ENCODE results near the gene KLHL42.
"Not testable (repeated sequence)": the region's sequence is repeated elsewhere in the genome, so short reads cannot be mapped to it uniquely, and the experiment has no call there.

KLHL42 gene

DNA sequence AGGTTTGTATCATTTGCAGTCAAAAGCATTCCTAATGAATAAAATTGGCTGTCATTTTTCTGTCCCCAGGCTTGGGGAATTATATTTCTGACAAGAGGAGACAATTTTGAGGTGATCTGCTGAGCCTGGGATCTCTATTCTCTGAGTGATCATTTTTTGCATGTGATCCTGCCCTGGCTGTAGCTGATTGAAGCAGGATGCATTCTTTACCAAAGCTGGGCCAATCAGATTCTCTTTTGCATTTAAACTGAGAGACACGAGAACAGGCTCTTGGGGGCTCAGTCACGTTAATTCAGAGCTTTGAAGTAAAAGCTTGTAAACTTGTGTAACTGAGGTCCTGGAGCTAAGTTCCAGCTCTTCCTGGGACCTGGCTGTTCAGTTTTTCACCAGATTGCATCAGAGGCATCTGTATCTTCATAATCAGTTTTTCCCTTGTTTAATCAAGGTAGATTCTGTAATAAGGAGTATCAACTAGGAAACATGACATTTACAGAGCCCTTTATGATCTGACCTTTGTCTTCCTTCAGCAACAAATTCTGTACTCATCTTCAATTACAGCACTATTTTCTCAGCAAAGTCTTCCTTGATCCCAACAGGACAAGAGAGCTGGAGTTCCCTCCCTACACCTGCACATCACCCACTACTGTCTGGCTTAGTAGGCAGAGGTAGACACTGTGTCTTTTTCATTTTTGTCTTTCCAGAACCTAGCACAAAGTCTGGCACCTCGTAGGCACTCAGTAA lies 35.0 kb downstream of the KLHL42 start:
- DNase-seq: no peak

DNA sequence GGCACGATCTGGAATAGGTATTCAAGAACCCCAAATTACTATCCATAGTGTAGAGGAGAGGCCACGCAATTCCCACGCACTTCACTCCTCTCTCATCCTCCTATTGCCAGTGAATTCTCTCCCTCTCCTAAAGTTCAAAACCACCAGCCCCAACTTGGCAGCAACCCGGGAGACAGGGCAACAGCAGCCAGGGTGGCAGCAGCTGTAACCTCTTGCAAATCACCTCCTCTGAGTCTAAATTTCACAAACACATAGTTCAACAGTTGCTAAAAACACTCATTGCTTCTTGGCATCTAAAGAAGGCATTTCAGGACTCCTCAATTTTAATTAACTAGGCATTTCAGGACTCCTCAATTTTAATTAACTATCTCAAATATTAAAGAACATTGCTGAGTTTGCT lies 37.7 kb downstream of the KLHL42 start:
- DNase-seq: no peak

DNA sequence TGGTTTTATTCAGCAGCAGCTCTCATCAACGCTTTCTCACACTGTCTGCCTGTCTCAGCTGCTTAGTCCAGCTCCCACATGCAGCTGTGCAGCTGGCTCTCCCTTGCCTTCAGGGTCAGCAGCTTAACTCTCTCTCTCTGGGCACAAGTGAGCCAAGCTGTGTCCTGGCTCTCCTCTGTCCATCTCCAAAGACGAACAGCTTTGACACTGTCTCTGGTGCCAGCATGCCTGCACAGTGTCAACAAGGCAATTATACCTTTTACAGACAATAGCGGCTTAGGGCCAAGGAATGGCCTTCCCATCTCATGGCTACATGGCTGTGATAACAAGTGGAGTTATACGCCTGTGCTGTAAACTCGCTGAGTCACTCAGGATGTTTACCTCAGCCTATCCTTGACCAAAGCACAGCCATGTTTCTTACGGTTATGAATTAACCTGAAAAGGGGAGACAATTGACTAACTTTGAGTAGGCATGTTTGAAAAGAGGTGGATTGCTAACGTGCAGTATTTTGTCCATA lies 38.4 kb downstream of the KLHL42 start:
- DNase-seq: no peak

DNA sequence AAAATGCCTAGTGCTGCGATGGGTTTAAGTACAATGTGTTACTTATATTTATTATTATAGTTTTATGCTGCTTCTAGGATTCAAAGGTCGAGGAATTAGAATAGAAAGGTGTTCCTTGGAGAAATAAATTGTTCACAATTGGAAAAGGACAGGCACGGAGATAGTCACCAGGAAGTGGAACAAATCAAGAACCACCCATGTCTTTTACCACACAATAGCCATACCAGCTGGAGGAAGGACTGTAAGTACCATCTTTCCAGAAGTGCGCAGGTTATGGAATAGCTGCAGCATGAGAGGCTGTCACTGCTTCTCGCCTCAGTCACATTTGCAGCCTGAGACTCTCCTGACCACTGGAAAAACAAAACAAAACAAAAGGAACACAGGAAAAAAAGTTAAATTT lies 40.5 kb downstream of the KLHL42 start:
- no peak for DNase-seq

DNA sequence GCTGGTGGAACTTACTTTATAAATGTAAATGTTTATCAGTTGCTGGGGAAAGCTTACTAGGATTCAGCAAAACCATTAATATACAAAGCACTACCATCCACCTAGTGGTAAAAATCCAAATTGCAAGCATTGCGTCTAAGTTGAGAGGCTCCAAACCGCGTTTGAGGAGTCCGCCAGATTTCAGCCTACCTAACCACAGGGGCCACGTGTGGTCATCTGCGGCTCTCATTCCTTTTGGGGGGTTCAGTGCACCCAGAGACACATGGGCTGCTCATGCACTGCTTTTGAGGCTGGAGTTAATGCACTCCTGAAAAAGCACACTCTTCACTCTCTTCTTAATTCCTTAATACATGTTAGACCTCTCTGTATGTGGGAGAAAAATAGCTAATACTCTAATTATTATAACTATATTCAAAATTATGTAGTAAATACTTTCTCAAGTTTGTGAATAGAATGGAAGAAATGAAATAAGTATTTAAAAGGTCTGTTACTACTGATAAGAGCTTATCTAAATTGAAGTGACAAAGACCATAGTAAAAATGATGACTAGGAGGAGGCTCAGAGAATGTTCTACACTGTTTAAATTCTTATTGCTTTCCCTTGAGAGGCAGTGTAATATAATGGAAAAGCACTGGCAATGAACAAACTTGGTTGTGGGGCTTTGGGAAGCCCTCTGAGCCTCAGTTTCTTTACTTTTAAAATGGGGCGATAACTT lies 41.4 kb downstream of the KLHL42 start:
- DNase-seq: peak in 6 of 51 donors; percentile 1 to 40 (median 10)

DNA sequence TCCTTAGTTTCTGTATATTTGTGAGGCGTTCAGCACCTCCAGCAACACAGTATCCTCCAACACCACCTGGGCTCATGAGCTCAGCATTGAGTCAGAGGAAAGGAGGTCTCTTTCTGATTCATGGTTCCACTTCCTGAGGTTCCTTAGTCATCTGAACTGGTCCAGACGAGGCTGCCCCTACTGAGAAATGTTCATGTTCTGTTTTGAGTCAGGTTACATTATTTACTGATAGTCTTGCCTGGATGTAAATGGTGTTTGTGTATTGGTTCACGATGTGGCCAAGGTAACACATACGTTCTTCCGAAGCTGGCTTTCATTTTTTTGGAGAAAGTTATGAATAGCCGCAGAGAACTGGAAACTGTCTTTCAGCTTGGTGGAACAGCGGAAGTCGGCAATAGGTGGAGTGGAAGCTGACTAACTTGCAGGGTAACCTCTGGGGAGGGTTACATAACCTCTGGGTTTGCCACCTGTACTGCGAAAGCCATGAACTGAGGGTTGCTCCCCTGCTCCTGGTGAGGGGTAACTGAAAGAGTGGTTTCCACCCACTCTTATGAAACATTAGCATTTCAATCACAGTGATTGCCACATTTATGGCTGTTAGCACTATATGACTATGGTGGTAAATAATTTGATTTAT lies 42.2 kb downstream of the KLHL42 start:
- DNase-seq: no peak

DNA sequence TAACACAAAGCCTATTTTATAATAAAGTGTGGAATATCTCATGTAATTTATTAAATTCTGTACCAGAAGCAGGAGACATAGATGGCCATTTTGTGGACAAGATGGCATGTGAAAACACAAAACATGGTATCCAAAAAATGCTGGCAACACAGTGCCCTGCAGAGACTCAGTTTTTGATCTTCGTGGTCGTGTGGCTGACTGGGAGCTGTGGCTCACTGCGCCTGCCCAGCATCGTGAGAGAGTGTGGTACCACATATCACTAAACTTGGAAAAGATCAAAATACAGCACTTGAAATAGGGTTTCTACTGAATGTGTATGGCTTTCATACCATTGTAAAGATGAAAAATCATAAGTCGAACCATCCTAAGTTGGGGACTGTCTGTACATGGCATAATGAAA lies 43.0 kb downstream of the KLHL42 start:
- no peak for DNase-seq

DNA sequence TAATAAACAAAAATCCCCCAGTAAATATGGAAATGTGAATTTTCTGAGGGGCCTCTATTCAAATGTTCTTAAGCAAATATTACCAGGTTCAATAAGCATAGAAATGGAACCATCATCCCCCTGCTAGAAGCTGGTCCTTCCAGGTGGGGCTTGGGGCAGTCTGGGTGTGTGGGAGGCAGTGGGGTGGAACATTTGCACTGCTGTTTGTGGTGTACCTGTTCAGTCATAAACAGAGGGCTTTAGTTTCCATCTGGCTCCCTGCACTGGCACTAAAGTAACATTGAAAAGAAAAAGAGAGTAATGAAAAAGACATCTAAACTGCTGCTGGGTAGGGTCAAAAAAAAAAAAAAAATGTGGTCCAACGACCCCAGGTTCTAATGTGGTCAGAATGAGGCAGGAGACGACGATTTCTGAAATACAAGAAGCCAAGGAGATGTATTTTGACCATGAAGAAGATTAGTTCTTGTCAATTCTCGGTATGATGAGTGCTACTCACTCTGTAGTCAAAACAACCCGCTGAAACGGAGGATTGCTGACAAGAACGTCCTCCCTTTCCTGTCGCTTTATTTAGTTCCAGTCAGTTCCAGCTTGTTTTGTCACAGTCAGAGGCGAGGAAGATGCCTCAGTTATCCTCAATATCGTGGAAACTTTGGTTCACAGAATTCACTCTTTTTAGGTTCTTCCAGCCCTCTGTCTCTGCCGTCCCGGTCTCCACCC lies 44.3 kb downstream of the KLHL42 start:
- DNase-seq: no peak

DNA sequence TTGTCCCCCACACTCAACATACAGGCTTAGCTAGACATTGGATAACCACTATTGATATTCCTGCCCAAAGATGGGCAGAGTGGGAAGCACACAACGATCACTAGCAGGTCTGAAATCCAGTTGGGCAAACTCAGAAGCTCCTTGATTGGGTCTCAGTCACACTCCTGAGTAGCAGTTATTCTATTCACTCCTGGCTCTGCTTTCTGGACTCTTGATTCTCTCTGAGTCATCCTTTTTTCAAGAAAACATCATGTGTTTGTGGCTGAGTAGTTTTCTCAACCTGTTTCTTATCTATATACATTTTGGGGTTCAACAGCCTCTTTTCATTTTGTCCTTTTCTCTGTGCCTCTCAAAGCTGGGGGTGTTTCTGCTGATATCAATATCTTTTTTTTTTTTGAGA lies 46.0 kb downstream of the KLHL42 start:
- no peak for DNase-seq

DNA sequence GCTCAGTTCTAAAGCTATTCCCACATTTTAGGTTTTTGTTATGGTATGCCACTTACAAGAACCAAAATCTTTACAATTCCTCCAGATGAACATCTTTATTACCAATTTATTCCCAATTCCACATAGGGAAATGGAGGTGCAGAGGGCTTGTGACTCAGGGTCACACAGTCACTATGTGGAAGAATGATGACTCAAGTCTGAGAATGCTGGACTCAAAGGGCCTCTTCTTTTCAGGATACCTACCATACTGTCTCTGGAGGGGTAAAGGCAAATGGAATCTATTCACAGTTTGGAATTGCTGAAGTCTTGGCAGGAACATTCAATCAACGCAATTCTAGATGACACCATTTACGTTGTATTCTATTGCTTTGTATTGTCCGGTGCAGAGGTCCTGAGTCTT lies 48.2 kb downstream of the KLHL42 start:
- DNase-seq: no peak

DNA sequence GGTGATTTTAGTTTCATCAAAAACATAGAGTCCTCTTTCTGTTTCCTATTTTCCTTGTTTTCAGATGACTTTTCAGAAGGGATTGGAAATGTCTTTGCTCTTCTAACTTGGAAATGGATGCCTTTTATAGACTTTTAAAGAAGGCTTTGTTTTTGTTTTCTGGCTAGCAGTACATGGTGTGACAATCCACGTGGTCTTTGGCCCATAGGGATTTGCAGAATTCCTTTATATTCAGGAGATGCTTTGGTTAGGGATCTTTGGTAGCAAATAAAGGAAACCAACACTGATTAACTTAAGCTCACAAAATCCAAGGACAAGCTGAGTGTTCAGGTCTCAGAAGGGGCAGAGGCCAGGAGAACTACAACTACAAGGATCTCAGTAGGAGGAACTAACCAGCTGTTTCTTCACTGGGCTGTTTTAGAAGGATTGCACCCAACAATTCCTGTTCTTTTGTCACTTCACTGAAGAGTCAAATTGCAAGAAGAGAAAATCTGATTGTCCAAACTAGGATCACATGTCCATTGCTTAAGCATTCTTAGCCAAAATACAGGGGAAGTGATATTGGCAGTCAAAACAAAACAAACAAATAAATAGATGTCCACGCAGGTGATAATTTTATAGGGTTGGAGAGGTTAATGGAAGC lies 58.6 kb downstream of the KLHL42 start:
- no peak for DNase-seq

DNA sequence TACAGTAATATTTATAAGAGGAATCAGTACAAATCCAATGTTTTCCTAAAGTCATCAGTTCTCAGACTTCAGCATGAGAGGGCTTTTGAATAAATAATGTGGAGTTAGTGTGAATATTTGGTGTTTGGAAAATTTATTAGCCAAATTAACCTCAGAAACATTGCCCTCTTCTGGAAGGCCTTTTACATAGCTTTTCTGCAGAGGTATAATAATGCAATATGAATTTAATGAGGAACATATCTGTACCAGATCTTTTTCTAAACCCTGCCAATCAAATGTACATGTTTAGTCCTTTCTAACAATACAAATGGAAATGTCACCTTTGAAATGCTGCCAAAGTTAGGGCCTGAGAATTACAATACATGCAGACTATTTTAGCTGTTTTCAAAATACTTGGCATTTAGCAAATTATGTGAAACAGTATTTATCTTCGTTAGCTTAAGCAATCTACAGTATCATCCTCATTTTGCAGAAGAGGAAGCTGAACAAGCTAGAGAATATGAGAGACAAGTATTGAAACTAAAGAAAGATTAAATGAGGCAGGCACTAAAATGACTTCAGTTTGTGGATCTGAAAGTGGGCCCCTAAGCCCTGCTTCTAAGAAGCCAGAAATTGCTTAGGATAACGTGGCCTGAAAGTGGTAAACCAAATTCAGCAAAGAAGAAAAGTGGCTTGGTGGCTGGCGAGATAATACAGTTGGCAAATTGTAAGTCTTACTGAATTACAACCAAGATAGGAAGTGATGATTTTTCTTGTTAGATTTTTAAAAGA lies 60.4 kb downstream of the KLHL42 start:
- DNase-seq: no peak

DNA sequence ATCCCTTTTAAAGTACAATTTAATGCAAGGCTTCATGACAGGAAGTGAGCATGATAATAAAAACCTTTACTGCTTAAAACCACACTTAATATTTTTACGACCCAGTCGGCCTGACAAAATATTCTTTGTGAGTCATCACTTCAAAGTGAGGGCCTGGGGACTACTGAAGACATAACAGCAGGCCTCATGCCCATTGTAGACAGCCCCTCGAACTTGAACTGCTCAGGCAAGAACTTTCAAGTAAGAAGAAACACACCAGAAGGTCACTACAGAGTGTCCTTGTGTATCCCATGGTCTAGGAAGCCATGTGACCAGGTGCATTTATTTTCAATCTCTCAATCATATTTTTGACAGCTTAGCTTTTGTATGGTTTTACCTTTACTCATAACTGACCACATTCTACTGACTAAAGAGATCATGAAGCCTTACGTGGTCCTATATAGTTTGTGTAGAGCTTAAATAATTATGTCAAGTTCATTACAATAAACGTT lies 61.4 kb downstream of the KLHL42 start:
- no peak for DNase-seq

DNA sequence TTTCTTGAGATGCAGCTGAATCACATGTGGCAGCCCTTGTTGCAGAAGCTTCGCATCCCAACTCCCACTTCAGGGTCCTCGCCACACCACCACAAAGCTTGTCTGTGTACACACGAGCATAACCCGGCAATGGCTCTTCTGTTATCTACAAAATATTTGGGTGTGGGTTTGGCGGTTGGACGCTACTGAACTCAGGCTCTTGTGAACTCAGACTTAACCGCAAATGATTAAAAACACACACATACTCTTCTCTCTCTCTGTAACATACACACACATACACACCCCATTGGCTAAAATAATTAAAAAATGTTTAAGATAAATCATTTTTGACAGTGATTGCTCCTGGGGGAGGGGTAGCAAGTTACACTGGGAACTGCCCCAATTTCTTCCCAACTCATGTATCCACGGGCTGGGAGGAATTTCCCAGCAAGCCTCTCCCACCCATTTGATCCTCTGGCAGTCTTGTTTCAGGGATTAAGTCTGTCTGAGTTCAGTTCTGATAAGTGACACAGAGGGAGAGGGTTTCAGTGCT lies 63.7 kb downstream of the KLHL42 start:
- no peak for DNase-seq

DNA sequence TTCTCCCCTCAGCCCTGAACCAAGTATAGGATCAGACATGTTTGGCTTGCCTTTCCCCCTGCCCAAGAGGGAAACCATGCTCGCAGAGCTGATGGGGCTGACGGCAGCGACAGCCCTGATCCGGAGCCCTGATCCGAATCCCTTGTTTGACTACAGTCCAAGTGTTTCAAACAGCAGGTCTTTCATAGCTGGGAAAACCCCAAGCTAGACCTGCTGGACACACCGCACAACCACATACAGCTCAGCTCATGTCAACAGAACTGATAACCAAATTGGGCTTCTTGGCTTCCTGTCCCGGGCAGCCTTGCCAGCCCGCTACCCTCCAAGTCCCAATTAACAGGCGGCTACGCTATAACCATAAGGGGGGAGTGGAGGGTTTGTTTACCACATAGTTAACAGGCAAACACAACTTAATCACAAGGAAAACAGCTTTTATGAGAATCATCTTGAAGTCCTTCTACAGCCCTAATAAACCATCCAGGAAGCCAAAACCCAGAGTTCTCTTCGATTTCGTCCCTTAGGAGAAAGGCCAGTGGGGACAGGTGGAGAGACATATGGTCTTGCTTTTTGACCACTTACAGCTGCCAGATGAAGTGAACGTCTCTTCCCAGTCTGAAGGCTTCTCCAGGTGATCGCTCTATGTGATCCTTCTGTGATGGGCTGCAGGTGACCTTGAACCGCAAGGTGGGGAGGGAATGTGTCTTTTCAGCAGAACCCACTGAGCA lies 64.5 kb downstream of the KLHL42 start:
- no peak for DNase-seq

DNA sequence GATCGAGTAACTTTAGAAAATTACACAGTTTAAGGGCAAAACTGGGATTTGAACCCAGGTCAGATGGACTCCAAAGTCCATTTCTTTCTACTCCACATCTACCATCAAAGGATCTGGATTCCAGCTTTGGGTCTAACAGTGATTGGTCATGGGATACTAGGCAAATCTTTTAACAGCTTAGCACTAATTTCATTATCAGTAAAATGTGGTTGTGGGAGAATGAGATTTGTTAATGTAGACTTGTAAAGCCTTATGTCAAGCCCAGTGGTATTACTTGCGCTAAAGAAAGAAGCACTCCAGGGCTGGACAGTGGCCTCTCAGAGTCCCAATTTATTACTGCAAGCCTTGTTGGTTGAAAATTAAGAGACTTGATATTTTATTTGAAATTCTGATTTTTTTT lies 65.2 kb downstream of the KLHL42 start:
- no peak for DNase-seq

DNA sequence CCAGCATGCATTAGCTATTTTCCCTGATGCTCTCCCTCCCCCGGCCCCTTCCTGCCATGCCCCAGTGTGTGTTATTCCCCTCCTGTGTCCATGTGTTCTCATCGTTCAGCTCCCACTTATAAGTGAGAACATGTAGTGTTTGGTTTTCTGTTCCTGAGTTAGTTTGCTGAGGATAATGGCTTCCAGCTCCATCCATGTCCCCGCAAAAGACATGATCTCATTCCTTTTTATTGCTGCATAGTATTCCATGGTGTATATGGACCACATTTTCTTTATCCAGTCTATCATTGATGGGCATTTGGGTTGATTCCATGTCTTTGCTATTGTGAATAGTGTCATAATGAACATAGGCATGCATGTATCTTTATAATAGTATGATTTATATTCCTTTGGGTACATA lies 65.7 kb downstream of the KLHL42 start:
- not testable (repeated sequence) for DNase-seq

DNA sequence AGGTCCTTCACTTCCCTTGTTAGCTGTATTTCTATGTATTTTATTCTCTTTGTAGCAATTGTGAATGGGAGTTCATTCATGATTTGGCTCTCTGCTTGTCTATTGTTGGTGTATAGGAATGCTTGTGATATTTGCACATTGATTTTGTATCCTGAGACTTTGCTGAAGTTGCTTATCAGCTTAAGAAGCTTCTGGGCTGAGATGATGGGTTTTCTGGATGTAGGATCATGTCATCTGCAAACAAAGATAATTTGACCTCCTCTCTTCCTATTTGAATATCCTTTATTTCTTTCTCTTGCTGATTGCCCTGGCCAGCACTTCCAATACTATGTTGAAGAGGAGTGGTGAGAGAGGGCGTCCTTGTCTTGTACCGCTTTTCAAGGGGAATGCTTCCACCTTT lies 67.3 kb downstream of the KLHL42 start:
- DNase-seq: not testable (repeated sequence)

DNA sequence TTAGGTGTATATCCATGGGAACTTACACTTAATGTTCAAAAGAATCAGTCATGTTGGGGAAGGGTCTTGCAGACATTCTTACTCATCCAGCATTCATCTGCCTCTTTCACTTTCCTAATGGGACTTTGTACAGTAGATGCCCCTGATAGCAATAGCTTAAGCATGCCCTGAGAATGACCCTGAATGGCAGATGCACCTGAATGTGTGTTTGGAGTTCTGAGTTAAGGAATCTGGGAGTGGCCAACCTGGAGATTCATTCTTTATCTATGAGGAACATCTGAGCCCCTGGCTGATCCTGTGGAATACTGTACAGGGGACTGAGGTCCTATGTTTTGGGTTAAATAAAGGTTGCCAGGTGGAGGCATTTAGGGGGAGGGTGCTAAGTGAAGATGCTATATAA lies 71.3 kb downstream of the KLHL42 start:
- no peak for DNase-seq

Measured in hypothalamus (tissue), 51 donors.